GM12878 (cell line): ENCODE data around the gene CMYA5. TPM values are rescaled to one million over a fixed set of nuclear protein-coding genes. Genes with fewer than 3 reads are reported as not detected.

Experiments
- ATAC-seq: fragments of 200-7000 bp; cut with Tn5 transposase; 3 replicates; pipeline ENCODE4 v1.9.1; 2020; ENCODE audit warnings: mild to moderate bottlenecking, moderate library complexity
- BruUV-seq: library from RNA; stranded (reverse); fragments of 400-500 nt; replicated peaks from 2 replicates; lab custom pipeline; 2021; lab: Mats Ljungman, UMichigan
- CTCF ChIA-PET: fragments of 300-600 bp; sonication (Branson Sonifier 250); formaldehyde crosslinking; extraction: SDS; loops from one replicate; lab custom pipeline; 2021; ENCODE audit warnings: inconsistent platforms; lab: Yijun Ruan, JAX
- POLR2A ChIA-PET: fragments of 350-600 bp; formaldehyde crosslinking; extraction: SDS; loops from one replicate; lab custom pipeline; 2021; ENCODE audit warnings: inconsistent platforms; lab: Charles Lee
- RAD21 ChIA-PET: fragments of 300-600 bp; sonication (Branson Sonifier 250); formaldehyde crosslinking; loops from one replicate; lab custom pipeline; 2023; ENCODE audit warnings: antibody characterized with exemption; ENCODE audit not compliant: unreplicated experiment; lab: Charles Lee
- SMC1A ChIA-PET: fragments of 300-600 bp; sonication (Branson Sonifier 250); formaldehyde crosslinking; loops from one replicate; lab custom pipeline; 2023; ENCODE audit not compliant: unreplicated experiment, uncharacterized antibody; lab: Charles Lee
- DNase-seq: peaks from one replicate; pipeline ENCODE4 v3.0.0-alpha.2; 2011; ENCODE audit warnings: low read depth, low spot score
- FAIRE-seq: peaks from 3 replicates; lab custom pipeline; 2011; peaks lifted over from hg19 to GRCh38; lab: Jason Lieb, UNC
- H2AFZ ChIP-seq: 2 replicates; pipeline ENCODE4 v1.6.0; 2011; ENCODE audit warnings: low read depth, low read length, control low read depth; ENCODE audit not compliant: control insufficient read depth
- H3K27ac ChIP-seq: 2 replicates; pipeline ENCODE4 v1.5.1; 2011; ENCODE audit warnings: control low read depth; ENCODE audit not compliant: control insufficient read depth, insufficient read depth
- H3K27me3 ChIP-seq, 2 experiments: replicated peaks in 1 of 2; 2 replicates each; pipeline versions ENCODE4 v1.6.0 to v1.6.1; 2011; ENCODE audit warnings: low read length in 1 of 2; ENCODE audit not compliant: control insufficient read depth in 2 of 2, insufficient read depth in 2 of 2
- H3K36me3 ChIP-seq, 2 experiments: 2 replicates each; pipeline ENCODE4 v1.5.1; 2011; ENCODE audit warnings: low read length in 1 of 2; ENCODE audit not compliant: control insufficient read depth in 2 of 2, insufficient read depth in 2 of 2
- H3K4me1 ChIP-seq: 2 replicates; pipeline ENCODE4 v1.6.1; 2011; ENCODE audit warnings: mild to moderate bottlenecking, low read length, moderate library complexity, mixed read lengths; ENCODE audit not compliant: control insufficient read depth, insufficient read depth
- H3K4me2 ChIP-seq: 2 replicates; pipeline ENCODE4 v1.6.0; 2011; ENCODE audit warnings: control low read depth; ENCODE audit not compliant: control insufficient read depth, insufficient read depth
- H3K4me3 ChIP-seq: fragments of 200-600 bp; sonication (generic); 2 replicates; pipeline ENCODE4 v1.5.1; 2016
- H3K79me2 ChIP-seq: 2 replicates; pipeline ENCODE4 v1.6.0; 2011; ENCODE audit warnings: low read length; ENCODE audit not compliant: control insufficient read depth, insufficient read depth
- H3K9ac ChIP-seq: 2 replicates; pipeline ENCODE4 v1.8.0; 2011; ENCODE audit warnings: low read length, control low read depth, mixed read lengths; ENCODE audit not compliant: control insufficient read depth, insufficient read depth
- H3K9me3 ChIP-seq: replicated peaks from 3 replicates; pipeline ENCODE4 v1.5.1; 2011; ENCODE audit warnings: mild to moderate bottlenecking, low read length; ENCODE audit not compliant: control insufficient read depth, insufficient read depth
- H4K20me1 ChIP-seq: 2 replicates; pipeline ENCODE4 v1.6.0; 2011; ENCODE audit not compliant: control insufficient read depth, insufficient read depth
- CREB1 ChIP-seq: IDR thresholded peaks from 2 replicates; pipeline ENCODE4 v1.6.1; 2012; ENCODE audit warnings: low read depth, mild to moderate bottlenecking, inconsistent platforms
- CREM ChIP-seq: IDR thresholded peaks from 2 replicates; pipeline ENCODE4 v1.6.1; 2014; ENCODE audit warnings: antibody characterized with exemption, low read depth
- TARDBP ChIP-seq: IDR thresholded peaks from 2 replicates; pipeline ENCODE4 v1.6.1; 2016; ENCODE audit warnings: borderline replicate concordance
- WGBS: methylation state at CpG from one replicate; pipeline ENCODE4 v1.1.6; 2016; ENCODE audit warnings: low lambda C conversion rate; ENCODE audit not compliant: insufficient replicate concordance, insufficient coverage; ENCODE audit errors: missing lambda C conversion rate; 5-methylcytosine and 5-hydroxymethylcytosine counted together
- in situ Hi-C: fragments of 300-500 bp; cut with MboI; formaldehyde crosslinking; loops from 9 replicates; pipeline ENCODE4 v1.14.3; 2018; ENCODE audit warnings: mixed read lengths
- intact Hi-C: fragments of 100-400 bp; cut with micrococcal nuclease; formaldehyde crosslinking; loops from one replicate; pipeline ENCODE4 v1.14.2; 2022; ENCODE audit not compliant: unreplicated experiment
- polyA plus RNA-seq, 11 experiments: library from polyadenylated mRNA; depleted of rRNA in 4 of 11; unstranded in 6 of 11; stranded (reverse) in 5 of 11; fragments of >200 nt; fragmentation: Nextera tagmentation in 4 of 11; fragmentation: Illumina TruSeq in 1 of 11; extraction: Ambion mirVana in 4 of 11; extraction: Trizol in 1 of 11; gene quantifications; 1 replicate in 1 of 11; 2 replicates in 10 of 11; pipeline versions ENCODE4 v1.2.1 to v1.2.3, GENCODE V29; 2011 to 2016; ENCODE audit warnings: inconsistent platforms in 2 of 11, missing spikeins in 2 of 11, low read depth in 1 of 11
- total RNA-seq, 4 experiments: library from RNA; depleted of rRNA in 3 of 4; stranded (reverse); fragments of >200 nt in 3 of 4; fragmentation: Illumina TruSeq in 1 of 4; extraction: Trizol in 1 of 4; gene quantifications; 2 replicates each; pipeline versions ENCODE4 v1.2.1 to v1.2.3, GENCODE V29; 2013 to 2021
- TF ChIP-seq, protein P1 (sequence below): fragments of 450-650 bp; IDR thresholded peaks from 2 replicates; pipeline ENCODE4 v1.6.1; 2016; ENCODE audit warnings: mild to moderate bottlenecking
- TF ChIP-seq, protein P2 (sequence below): IDR thresholded peaks from 2 replicates; pipeline ENCODE4 v1.6.1; 2012; ENCODE audit warnings: low read length, inconsistent platforms

CMYA5 gene
- total and polyA plus RNA-seq, 10 of the 15 experiments (the other 5 are each of a cell fraction or from before 2014, with no cell fraction given) = 0.01 to 0.34 (median 0.16) TPM; not detected in 1

DNA sequence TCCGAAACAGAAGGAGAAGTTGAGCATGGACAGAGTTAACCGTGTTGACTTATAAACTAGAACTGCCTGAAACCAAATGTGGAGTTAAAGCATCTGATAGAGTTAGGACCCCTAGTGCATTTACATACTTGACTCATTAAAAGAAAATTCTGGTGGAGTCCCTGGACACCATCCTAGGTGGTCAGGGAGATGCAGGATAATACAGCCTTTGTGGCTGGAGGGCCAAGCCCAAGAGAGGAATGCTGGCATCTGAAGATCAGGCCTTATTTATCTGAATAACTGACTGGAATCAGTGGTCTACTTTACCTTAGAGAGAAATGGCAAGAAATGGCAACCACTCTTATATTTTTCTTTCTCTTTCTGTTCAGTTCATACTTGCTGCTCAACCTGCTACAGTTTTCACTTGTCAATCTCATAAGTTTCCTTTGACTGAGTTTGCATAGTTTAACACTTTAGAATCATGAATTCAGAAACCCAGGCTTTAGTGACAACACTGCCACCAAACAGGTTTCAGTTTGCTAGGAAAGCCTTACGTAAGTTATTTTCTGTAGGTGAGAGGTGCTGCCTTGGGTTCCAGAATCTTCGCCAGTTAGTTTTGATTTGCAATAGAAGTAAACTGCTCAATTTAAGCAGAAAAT lies 10.2 kb downstream of the CMYA5 start:
- Histone ChIP-seq H3K4me1 (peaks cover 17% of the 10 kb centered on the region), H3K79me2 (no peaks in the 10 kb centered on the region), H3K4me2 (peak overlapping the region; percentile 84), H4K20me1 (no peaks in the 10 kb centered on the region), H3K27me3 (no peaks in the 10 kb centered on the region), H3K36me3 (no peaks in the 10 kb centered on the region), H3K4me3 (no peak overlapping the region), H3K9ac (peak overlapping the region; percentile 21; the same call in 1 of the 2 replicates), H3K27ac (peak overlapping the region; percentile 53), H2AFZ (peak overlapping the region; percentile 66), H3K9me3 (no peaks in the 10 kb centered on the region)
- ChIA-PET CTCF (interaction anchor here (0.6 kb wide), 1 partner anchor 56 kb away, joined by 3 read pairs; no protein-coding TSS in a partner anchor), RAD21 (no interaction called here), SMC1A (interaction anchor here (0.6 kb wide), 1 partner anchor 577 kb away, joined by 3 read pairs; no protein-coding TSS in a partner anchor), POLR2A (interaction anchor here (0.6 kb wide), 1 partner anchor 421 kb away, joined by 4 read pairs; no protein-coding TSS in a partner anchor)
- peak; percentile 38 for FAIRE-seq
- peak; percentile 83 for ATAC-seq
- TF ChIP-seq, protein P1, sequence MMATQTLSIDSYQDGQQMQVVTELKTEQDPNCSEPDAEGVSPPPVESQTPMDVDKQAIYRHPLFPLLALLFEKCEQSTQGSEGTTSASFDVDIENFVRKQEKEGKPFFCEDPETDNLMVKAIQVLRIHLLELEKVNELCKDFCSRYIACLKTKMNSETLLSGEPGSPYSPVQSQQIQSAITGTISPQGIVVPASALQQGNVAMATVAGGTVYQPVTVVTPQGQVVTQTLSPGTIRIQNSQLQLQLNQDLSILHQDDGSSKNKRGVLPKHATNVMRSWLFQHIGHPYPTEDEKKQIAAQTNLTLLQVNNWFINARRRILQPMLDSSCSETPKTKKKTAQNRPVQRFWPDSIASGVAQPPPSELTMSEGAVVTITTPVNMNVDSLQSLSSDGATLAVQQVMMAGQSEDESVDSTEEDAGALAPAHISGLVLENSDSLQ = peak; percentile 60
- TF ChIP-seq CREB1 (0 out of 2 replicates have a peak, but pooled peaks have one; percentile 20), CREM (peak; percentile 29; the same call in 1 of the 2 replicates), TARDBP (no peak)
- TF ChIP-seq, protein P2, sequence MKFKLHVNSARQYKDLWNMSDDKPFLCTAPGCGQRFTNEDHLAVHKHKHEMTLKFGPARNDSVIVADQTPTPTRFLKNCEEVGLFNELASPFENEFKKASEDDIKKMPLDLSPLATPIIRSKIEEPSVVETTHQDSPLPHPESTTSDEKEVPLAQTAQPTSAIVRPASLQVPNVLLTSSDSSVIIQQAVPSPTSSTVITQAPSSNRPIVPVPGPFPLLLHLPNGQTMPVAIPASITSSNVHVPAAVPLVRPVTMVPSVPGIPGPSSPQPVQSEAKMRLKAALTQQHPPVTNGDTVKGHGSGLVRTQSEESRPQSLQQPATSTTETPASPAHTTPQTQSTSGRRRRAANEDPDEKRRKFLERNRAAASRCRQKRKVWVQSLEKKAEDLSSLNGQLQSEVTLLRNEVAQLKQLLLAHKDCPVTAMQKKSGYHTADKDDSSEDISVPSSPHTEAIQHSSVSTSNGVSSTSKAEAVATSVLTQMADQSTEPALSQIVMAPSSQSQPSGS = 0 out of 2 replicates have a peak, but pooled peaks have one; percentile 35
- BruUV-seq = no TSS peak
- WGBS = 54% methylated on average over 4 of the region's 4 CpGs
- intact Hi-C loops = loop anchor here (5.0 kb wide), 1 partner anchor 382 kb away; no protein-coding TSS in a partner anchor
- in situ Hi-C loops = no loop called here
- no peak for DNase-seq
